ENCODE measurements around the gene VPS45.

DNA sequence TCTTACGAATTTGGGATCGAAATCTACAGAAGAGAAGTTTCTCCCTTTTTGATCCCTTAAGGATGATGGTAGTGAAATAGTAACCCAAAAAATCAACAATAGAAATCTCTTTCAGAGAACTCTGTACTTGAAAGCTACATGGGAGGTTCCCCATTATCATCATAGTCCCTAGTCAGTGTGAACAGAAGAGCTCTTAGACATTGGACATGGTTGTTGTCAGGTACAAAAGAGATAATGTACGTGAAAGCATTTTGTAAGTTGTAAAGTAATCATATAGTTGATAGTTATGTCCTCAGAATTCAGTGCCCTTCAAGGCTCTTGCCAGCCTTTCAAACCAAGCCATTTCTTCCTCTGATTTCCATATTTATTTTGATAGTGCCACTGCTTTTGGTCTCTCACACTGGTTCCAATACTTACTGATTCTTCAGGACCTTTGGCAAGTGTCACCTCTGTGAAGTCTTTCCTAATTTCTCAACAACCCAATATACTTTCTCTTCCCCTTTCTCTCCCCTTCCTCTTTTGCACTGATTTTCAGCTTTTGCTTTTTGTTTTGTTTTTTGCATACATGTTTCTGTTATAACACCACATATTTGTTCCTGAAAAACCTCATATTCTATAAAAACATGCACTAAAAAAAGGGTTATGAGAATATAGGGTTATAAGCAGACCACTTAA lies 22.4 kb downstream of the VPS45 start:
- TF ChIP-seq, protein P1, sequence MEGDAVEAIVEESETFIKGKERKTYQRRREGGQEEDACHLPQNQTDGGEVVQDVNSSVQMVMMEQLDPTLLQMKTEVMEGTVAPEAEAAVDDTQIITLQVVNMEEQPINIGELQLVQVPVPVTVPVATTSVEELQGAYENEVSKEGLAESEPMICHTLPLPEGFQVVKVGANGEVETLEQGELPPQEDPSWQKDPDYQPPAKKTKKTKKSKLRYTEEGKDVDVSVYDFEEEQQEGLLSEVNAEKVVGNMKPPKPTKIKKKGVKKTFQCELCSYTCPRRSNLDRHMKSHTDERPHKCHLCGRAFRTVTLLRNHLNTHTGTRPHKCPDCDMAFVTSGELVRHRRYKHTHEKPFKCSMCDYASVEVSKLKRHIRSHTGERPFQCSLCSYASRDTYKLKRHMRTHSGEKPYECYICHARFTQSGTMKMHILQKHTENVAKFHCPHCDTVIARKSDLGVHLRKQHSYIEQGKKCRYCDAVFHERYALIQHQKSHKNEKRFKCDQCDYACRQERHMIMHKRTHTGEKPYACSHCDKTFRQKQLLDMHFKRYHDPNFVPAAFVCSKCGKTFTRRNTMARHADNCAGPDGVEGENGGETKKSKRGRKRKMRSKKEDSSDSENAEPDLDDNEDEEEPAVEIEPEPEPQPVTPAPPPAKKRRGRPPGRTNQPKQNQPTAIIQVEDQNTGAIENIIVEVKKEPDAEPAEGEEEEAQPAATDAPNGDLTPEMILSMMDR (IDR thresholded peaks at IDR 0.05): no peak
- TF ChIP-seq EP300 (IDR thresholded peaks at IDR 0.05): no peak
- TF ChIP-seq POLR2A (IDR thresholded peaks at IDR 0.05): no peak

Data from ovary (tissue), 3 donors.